ENCODE data around the gene OR8B4.

DNA sequence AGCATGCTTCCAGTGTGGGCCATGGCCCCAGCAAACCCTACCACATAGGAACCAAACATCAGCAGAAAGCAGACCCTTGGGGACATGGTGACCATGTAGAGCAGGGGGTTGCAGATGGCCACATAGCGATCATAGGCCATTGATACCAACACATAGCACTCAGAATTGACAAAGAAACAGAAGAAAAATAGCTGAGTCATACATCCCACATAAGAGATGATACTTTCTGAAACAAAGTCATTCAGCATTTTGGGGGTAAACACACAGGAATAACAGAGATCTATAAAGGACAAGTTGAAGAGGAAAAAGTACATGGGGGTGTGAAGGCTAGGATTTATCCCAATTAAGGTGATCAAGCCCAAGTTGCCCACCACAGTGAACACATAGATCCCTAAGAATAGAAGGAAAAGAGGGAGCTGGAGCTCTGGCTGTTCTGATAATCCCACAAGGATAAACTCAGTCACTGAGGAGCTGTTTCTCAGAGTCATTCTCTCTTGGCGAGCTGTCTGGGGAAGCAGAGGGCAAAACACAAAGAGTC, at the start of gene OR8B4:
- TF ChIP-seq, protein P1, sequence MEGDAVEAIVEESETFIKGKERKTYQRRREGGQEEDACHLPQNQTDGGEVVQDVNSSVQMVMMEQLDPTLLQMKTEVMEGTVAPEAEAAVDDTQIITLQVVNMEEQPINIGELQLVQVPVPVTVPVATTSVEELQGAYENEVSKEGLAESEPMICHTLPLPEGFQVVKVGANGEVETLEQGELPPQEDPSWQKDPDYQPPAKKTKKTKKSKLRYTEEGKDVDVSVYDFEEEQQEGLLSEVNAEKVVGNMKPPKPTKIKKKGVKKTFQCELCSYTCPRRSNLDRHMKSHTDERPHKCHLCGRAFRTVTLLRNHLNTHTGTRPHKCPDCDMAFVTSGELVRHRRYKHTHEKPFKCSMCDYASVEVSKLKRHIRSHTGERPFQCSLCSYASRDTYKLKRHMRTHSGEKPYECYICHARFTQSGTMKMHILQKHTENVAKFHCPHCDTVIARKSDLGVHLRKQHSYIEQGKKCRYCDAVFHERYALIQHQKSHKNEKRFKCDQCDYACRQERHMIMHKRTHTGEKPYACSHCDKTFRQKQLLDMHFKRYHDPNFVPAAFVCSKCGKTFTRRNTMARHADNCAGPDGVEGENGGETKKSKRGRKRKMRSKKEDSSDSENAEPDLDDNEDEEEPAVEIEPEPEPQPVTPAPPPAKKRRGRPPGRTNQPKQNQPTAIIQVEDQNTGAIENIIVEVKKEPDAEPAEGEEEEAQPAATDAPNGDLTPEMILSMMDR (IDR thresholded peaks at IDR 0.05): no peak
- TF ChIP-seq POLR2A (IDR thresholded peaks at IDR 0.05) (no peak), POLR2AphosphoS5 (IDR thresholded peaks at IDR 0.05) (no peak)

Measured in transverse colon (tissue), 4 donors.